HepG2 (cell line): ENCODE measurements around the gene INSR. TPM values are rescaled to one million over a fixed set of nuclear protein-coding genes. Genes with fewer than 3 reads are reported as not detected.

Source experiments
- ATAC-seq: fragments of 200-7000 bp; cut with Tn5 transposase; 3 replicates; pipeline ENCODE4 v1.9.1; 2020; ENCODE audit warnings: mild to moderate bottlenecking, moderate library complexity
- BruUV-seq: library from RNA; stranded (reverse); fragments of 400-500 nt; replicated peaks from 2 replicates; lab custom pipeline; 2021; lab: Mats Ljungman, UMichigan
- CTCF ChIA-PET: fragments of 300-600 bp; formaldehyde crosslinking; extraction: SDS; loops from one replicate; lab custom pipeline; 2021; ENCODE audit warnings: low total read pairs, inconsistent platforms, low intra/inter-chr PET ratio; lab: Yijun Ruan, JAX
- POLR2A ChIA-PET: fragments of 350-600 bp; sonication (Branson Sonifier 250); formaldehyde crosslinking; loops from one replicate; lab custom pipeline; 2020; ENCODE audit warnings: antibody characterized with exemption, inconsistent platforms; lab: Yijun Ruan, JAX
- DNase-seq: peaks from one replicate; pipeline ENCODE4 v3.0.0-alpha.2; 2015; ENCODE audit warnings: low spot score
- FAIRE-seq: peaks from 3 replicates; lab custom pipeline; 2011; peaks lifted over from hg19 to GRCh38; lab: Jason Lieb, UNC
- H2AFZ ChIP-seq: one replicate; pipeline ENCODE4 v1.6.1; 2011; ENCODE audit warnings: low read length, inconsistent platforms
- H3K27ac ChIP-seq: fragments of 300-600 bp; 3 replicates; pipeline ENCODE4 v1.8.0; 2011; ENCODE audit warnings: mixed run types, mild to moderate bottlenecking, mixed read lengths, low read length, inconsistent platforms; ENCODE audit not compliant: insufficient read depth; ENCODE audit errors: extremely low read length
- H3K27me3 ChIP-seq, 2 experiments: fragments of 200-600 bp in 1 of 2; 2 replicates in 1 of 2; 3 replicates in 1 of 2; pipeline versions ENCODE4 v1.6.0 to v1.8.0; 2011; ENCODE audit warnings: low read length in 2 of 2, mild to moderate bottlenecking in 2 of 2, moderate library complexity in 2 of 2, inconsistent platforms in 1 of 2; ENCODE audit not compliant: insufficient read depth in 2 of 2, control insufficient read depth in 1 of 2
- H3K36me3 ChIP-seq, 2 experiments: fragments of 200-600 bp in 1 of 2; replicated peaks in 1 of 2; 2 replicates in 1 of 2; 3 replicates in 1 of 2; pipeline versions ENCODE4 v1.5.1 to v1.8.0; 2011; ENCODE audit warnings: low read length in 2 of 2, inconsistent platforms in 1 of 2; ENCODE audit not compliant: insufficient read depth in 2 of 2, control insufficient read depth in 1 of 2
- H3K4me1 ChIP-seq: 2 replicates; pipeline ENCODE4 v1.5.1; 2012; ENCODE audit warnings: low read length, inconsistent platforms; ENCODE audit not compliant: insufficient read depth
- H3K4me2 ChIP-seq: 2 replicates; pipeline ENCODE4 v1.6.0; 2011; ENCODE audit warnings: low read depth, low read length, inconsistent platforms
- H3K4me3 ChIP-seq, 3 experiments: fragments of 200-600 bp in 1 of 3; sonication (generic), shearing (Covaris generic) in 1 of 3; replicated peaks in 1 of 3; 2 replicates each; pipeline ENCODE4 v1.5.1; 2011 to 2016; ENCODE audit warnings: low read length in 3 of 3, inconsistent platforms in 2 of 3, low read depth in 2 of 3, mild to moderate bottlenecking in 2 of 3, control low read depth in 1 of 3, mixed read lengths in 1 of 3; ENCODE audit not compliant: insufficient read depth in 1 of 3
- H3K79me2 ChIP-seq: one replicate; pipeline ENCODE4 v1.6.1; 2011; ENCODE audit warnings: low read length, inconsistent platforms; ENCODE audit not compliant: insufficient read depth
- H3K9ac ChIP-seq: 2 replicates; pipeline ENCODE4 v1.6.0; 2011; ENCODE audit warnings: mild to moderate bottlenecking, low read depth, low read length, inconsistent platforms; ENCODE audit not compliant: insufficient read depth
- H3K9me3 ChIP-seq: 2 replicates; pipeline ENCODE4 v1.5.1; 2012; ENCODE audit warnings: mild to moderate bottlenecking, low read length
- H4K20me1 ChIP-seq: 2 replicates; pipeline ENCODE4 v1.6.0; 2011; ENCODE audit warnings: inconsistent platforms, mild to moderate bottlenecking, low read length, moderate library complexity; ENCODE audit not compliant: insufficient read depth
- ATF7 ChIP-seq, 2 experiments: fragments of 450-650 bp in 1 of 2; sonication (generic) in 1 of 2; formaldehyde crosslinking in 1 of 2; IDR thresholded peaks; 2 replicates each; pipeline versions ENCODE4 v1.4.0 to v1.6.1; 2016 to 2020; ENCODE audit warnings: antibody characterized with exemption in 1 of 2, mild to moderate bottlenecking in 1 of 2, missing genetic modification reagents in 1 of 2
- CAMTA2 ChIP-seq: sonication (generic); formaldehyde crosslinking; IDR thresholded peaks from 2 replicates; pipeline ENCODE4 v1.4.0; 2020; ENCODE audit warnings: mild to moderate bottlenecking, missing genetic modification reagents, borderline replicate concordance
- DPF2 ChIP-seq: sonication (generic); formaldehyde crosslinking; IDR thresholded peaks from 2 replicates; pipeline ENCODE4 v1.4.0; 2020; ENCODE audit warnings: mild to moderate bottlenecking, low read depth, missing genetic modification reagents, borderline replicate concordance
- FOXP1 ChIP-seq, 2 experiments: fragments of 450-650 bp in 1 of 2; IDR thresholded peaks; 2 replicates each; pipeline ENCODE4 v1.6.1; 2017 to 2018; ENCODE audit warnings: antibody characterized with exemption in 1 of 2
- JDP2 ChIP-seq: sonication (generic); formaldehyde crosslinking; IDR thresholded peaks from 2 replicates; pipeline ENCODE4 v1.8.1; 2022; ENCODE audit warnings: missing genetic modification reagents, borderline replicate concordance
- KLF9 ChIP-seq: IDR thresholded peaks from 2 replicates; pipeline ENCODE4 v1.6.1; 2016; ENCODE audit warnings: low read depth
- NR2F1 ChIP-seq, 2 experiments: fragments of 450-650 bp in 1 of 2; formaldehyde crosslinking in 1 of 2; IDR thresholded peaks; 2 replicates each; pipeline versions ENCODE4 v1.5.0 to v1.6.1; 2016 to 2020; ENCODE audit warnings: mild to moderate bottlenecking in 1 of 2, missing compliant biosample characterization in 1 of 2, missing genetic modification reagents in 1 of 2, moderate library complexity in 1 of 2
- SNAI1 ChIP-seq: sonication (generic); formaldehyde crosslinking; IDR thresholded peaks from 2 replicates; pipeline ENCODE4 v1.5.0; 2020; ENCODE audit warnings: mild to moderate bottlenecking, missing genetic modification reagents, borderline replicate concordance
- SOX13 ChIP-seq, 3 experiments: fragments of 450-650 bp in 1 of 3; sonication (generic) in 1 of 3; formaldehyde crosslinking in 1 of 3; IDR thresholded peaks in 2 of 3; conservative IDR thresholded peaks in 1 of 3; 2 replicates each; pipeline versions ENCODE4 v1.5.0 to v1.6.1; 2016 to 2020; ENCODE audit warnings: antibody characterized with exemption in 1 of 3, mild to moderate bottlenecking in 1 of 3, missing compliant biosample characterization in 1 of 3, missing genetic modification reagents in 1 of 3, moderate library complexity in 1 of 3
- SRF ChIP-seq: IDR thresholded peaks from 2 replicates; pipeline ENCODE4 v1.6.1; 2011; ENCODE audit warnings: mild to moderate bottlenecking, low read depth, low read length, moderate library complexity
- XRCC5 ChIP-seq: fragments of 200-400 bp; formaldehyde crosslinking; optimal IDR thresholded peaks from 2 replicates; pipeline ENCODE3; 2017; ENCODE audit warnings: mild to moderate bottlenecking, low read length
- ZHX2 ChIP-seq, 2 experiments: sonication (generic) in 1 of 2; formaldehyde crosslinking in 1 of 2; IDR thresholded peaks; 2 replicates each; pipeline versions ENCODE4 v1.6.1 to v1.9.0; 2014 to 2022; ENCODE audit warnings: antibody characterized with exemption in 1 of 2, borderline replicate concordance in 1 of 2, inconsistent platforms in 1 of 2, low read depth in 1 of 2, missing genetic modification reagents in 1 of 2
- ZNF383 ChIP-seq: sonication (generic); formaldehyde crosslinking; IDR thresholded peaks from 2 replicates; pipeline ENCODE4 v1.4.0; 2020; ENCODE audit warnings: missing genetic modification reagents, mild to moderate bottlenecking, borderline replicate concordance
- ZNF557 ChIP-seq: sonication (generic); formaldehyde crosslinking; IDR thresholded peaks from 2 replicates; pipeline ENCODE4 v1.4.0; 2020; ENCODE audit warnings: missing genetic modification reagents
- ZNF724P ChIP-seq: sonication (generic); formaldehyde crosslinking; IDR thresholded peaks from 2 replicates; pipeline ENCODE4 v1.8.0; 2022; ENCODE audit warnings: missing genetic modification reagents, borderline replicate concordance
- ZNF749 ChIP-seq: sonication (generic); formaldehyde crosslinking; IDR thresholded peaks from 2 replicates; pipeline ENCODE4 v1.8.0; 2022; ENCODE audit warnings: mild to moderate bottlenecking, missing genetic modification reagents, moderate library complexity, borderline replicate concordance
- WGBS: methylation state at CpG from one replicate; pipeline ENCODE4 v1.1.6; 2017; ENCODE audit warnings: low lambda C conversion rate; 5-methylcytosine and 5-hydroxymethylcytosine counted together
- in situ Hi-C: cut with HindIII; loops from 2 replicates; pipeline ENCODE4 v1.10.0; 2017; ENCODE audit warnings: low pct_unique_long_range_greater_than_20kb; ENCODE audit not compliant: extremely low pct_ligation_motif_present
- intact Hi-C: fragments of 100-400 bp; cut with micrococcal nuclease; formaldehyde crosslinking; loops from one replicate; pipeline ENCODE4 v1.10.0; 2022; ENCODE audit not compliant: unreplicated experiment
- polyA plus RNA-seq, 8 experiments: library from polyadenylated mRNA; depleted of rRNA in 3 of 8; stranded (reverse) in 7 of 8; unstranded in 1 of 8; fragments of >200 nt; fragmentation: Illumina TruSeq in 4 of 8; extraction: Trizol in 4 of 8; gene quantifications; 2 replicates each; pipeline versions ENCODE4 v1.2.1 to v1.2.3, GENCODE V29; 2011 to 2016; ENCODE audit warnings: low read depth in 4 of 8, missing spikeins in 1 of 8, mixed read lengths in 1 of 8; ENCODE audit not compliant: insufficient read depth in 1 of 8
- total RNA-seq, 5 experiments: library from RNA; depleted of rRNA; stranded (reverse); fragments of >200 nt; fragmentation: Illumina TruSeq; extraction: Trizol; gene quantifications; 2 replicates each; pipeline ENCODE4 v1.2.3, GENCODE V29; 2016; ENCODE audit warnings: low read depth in 1 of 5
- TF ChIP-seq, protein P1 (sequence below): sonication (generic); formaldehyde crosslinking; conservative IDR thresholded peaks from 2 replicates; pipeline ENCODE4 v1.8.0; 2022; ENCODE audit warnings: low read depth, missing genetic modification reagents

INSR gene
- total and polyA plus RNA-seq, 2 of the 13 experiments (the other 11 are each of a cell fraction or from before 2014, with no cell fraction given) = 24.2 to 29.8 TPM

DNA sequence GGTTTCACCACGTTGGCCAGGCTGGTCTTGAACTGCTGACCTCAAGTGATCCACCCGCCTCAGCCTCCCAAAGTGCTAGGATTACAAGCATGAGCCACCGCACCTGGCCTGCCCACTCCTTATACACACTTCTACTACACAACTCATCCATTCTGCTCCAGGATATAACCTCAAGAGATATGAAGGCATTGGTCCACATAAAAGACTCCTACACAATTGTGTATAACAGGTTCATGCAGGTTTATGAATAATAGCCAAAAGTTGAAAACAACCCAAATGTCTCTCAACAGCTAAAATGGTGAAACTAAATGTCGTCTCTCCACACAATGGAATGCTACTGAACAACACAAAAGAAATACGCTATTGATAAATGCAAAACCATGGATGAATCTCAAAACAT, 58.1 kb downstream of the INSR start:
- in situ Hi-C loops = no loop called here
- intact Hi-C loops = no loop called here
- DNase-seq = no peak
- Histone ChIP-seq H3K9ac (no peak overlapping the region), H2AFZ (no peak overlapping the region), H4K20me1 (peaks cover 34% of the 10 kb centered on the region), H3K27me3 (no peaks in the 10 kb centered on the region), H3K4me1 (no peaks in the 10 kb centered on the region), H3K4me3 (no peak overlapping the region), H3K79me2 (peaks cover 57% of the 10 kb centered on the region), H3K9me3 (no peaks in the 10 kb centered on the region), H3K27ac (no peak overlapping the region), H3K4me2 (no peak overlapping the region), H3K36me3 (no peaks in the 10 kb centered on the region)
- POLR2A ChIA-PET = interaction anchor here (1.3 kb wide), 1 partner anchor 12 kb away, joined by 3 read pairs; no protein-coding TSS in a partner anchor
- no peak for ATAC-seq
- no peak for TF ChIP-seq ZNF749 (CRISPR knock-in tag)
- TF ChIP-seq, protein P1, sequence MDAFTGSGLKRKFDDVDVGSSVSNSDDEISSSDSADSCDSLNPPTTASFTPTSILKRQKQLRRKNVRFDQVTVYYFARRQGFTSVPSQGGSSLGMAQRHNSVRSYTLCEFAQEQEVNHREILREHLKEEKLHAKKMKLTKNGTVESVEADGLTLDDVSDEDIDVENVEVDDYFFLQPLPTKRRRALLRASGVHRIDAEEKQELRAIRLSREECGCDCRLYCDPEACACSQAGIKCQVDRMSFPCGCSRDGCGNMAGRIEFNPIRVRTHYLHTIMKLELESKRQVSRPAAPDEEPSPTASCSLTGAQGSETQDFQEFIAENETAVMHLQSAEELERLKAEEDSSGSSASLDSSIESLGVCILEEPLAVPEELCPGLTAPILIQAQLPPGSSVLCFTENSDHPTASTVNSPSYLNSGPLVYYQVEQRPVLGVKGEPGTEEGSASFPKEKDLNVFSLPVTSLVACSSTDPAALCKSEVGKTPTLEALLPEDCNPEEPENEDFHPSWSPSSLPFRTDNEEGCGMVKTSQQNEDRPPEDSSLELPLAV (CRISPR knock-in tag) = no peak
- TF ChIP-seq ZNF724P (CRISPR knock-in tag) = no peak
- TF ChIP-seq JDP2 (CRISPR knock-in tag) = no peak
- no peak for TF ChIP-seq ZHX2 (IDR thresholded peaks at IDR 0.05; ENCODE audit: low read depth)
- TF ChIP-seq ZHX2 (CRISPR knock-in tag; IDR thresholded peaks at IDR 0.05; ENCODE audit: borderline replicate concordance) = no peak
- no peak for TF ChIP-seq NR2F1 (CRISPR knock-in tag; IDR thresholded peaks at IDR 0.05)
- no peak for TF ChIP-seq KLF9
- no peak for TF ChIP-seq SOX13 (IDR thresholded peaks at IDR 0.05)
- no peak for TF ChIP-seq SOX13 (CRISPR knock-in tag; conservative IDR thresholded peaks at IDR 0.05 in 1 of 2, IDR thresholded peaks at IDR 0.05 in 1 of 2)
- TF ChIP-seq SNAI1 = no peak
- TF ChIP-seq CAMTA2 (CRISPR knock-in tag) = no peak
- TF ChIP-seq XRCC5 = no peak
- no peak for TF ChIP-seq ZNF383
- no peak for TF ChIP-seq SRF
- no peak for TF ChIP-seq ZNF557 (CRISPR knock-in tag)
- no peak for TF ChIP-seq FOXP1 (IDR thresholded peaks at IDR 0.05)
- no peak for TF ChIP-seq FOXP1 (CRISPR knock-in tag; IDR thresholded peaks at IDR 0.05)
- TF ChIP-seq DPF2 = no peak
- TF ChIP-seq ATF7 (IDR thresholded peaks at IDR 0.05) = no peak
- no peak for TF ChIP-seq ATF7 (CRISPR knock-in tag; IDR thresholded peaks at IDR 0.05)
- WGBS = 71% methylated on average over 5 of the region's 5 CpGs
- BruUV-seq = no TSS peak
- FAIRE-seq = no peak
- CTCF ChIA-PET = no interaction called here
